Measurements from ENCODE around the gene ART3. TPM values are rescaled to one million over a fixed set of nuclear protein-coding genes. Genes with fewer than 3 reads are reported as not detected.

ART3 gene
- total and polyA plus RNA-seq, 2 donors (not counting 1 experiment from before 2014, with no cell fraction given): not detected

GRCh38 chr4:76074993-76075600 lies 588 bp downstream of the ART3 start:
- ATAC-seq (ENCODE audit: low read depth) (no peak), DNase-seq (no peak)
- Histone ChIP-seq H3K4me1 (ENCODE audit: control insufficient read depth in 2 of 2, insufficient read depth in 2 of 2, low read length in 2 of 2) (no peaks in the 10 kb centered on the region), H3K79me2 (ENCODE audit: control insufficient read depth, insufficient read depth, low read length) (no peaks in the 10 kb centered on the region), H3K27ac (ENCODE audit: low read length in 2 of 2) (no peak overlapping the region), H3K27me3 (replicated peaks in 1 of 4; ENCODE audit: control extremely low read depth in 1 of 4, control insufficient read depth in 3 of 4, insufficient read depth in 4 of 4, low read length in 3 of 4) (peaks cover 0 to 5% (median 0%) of the 10 kb centered on the region in 4 experiments), H4K20me1 (ENCODE audit: control insufficient read depth, insufficient read depth, low read length, poor library complexity, severe bottlenecking) (no peaks in the 10 kb centered on the region), H3K4me3 (ENCODE audit: control extremely low read depth in 1 of 5, extremely low read depth in 1 of 5, insufficient read depth in 1 of 5, low read depth in 2 of 5, low read length in 4 of 5) (no peak overlapping the region), H2AFZ (ENCODE audit: insufficient read depth, low read depth, low read length, poor library complexity, severe bottlenecking) (no peak overlapping the region), H3K9me3 (ENCODE audit: control extremely low read depth in 1 of 3, control insufficient read depth in 2 of 3, insufficient read depth in 1 of 3, low read length in 2 of 3) (no peaks in the 10 kb centered on the region), H3K9ac (ENCODE audit: low read length) (no peak overlapping the region), H3K4me2 (replicated peaks; ENCODE audit: low read depth, low read length, poor library complexity, severe bottlenecking) (no peak overlapping the region), H3K36me3 (replicated peaks in 1 of 2; ENCODE audit: control extremely low read depth in 1 of 2, control insufficient read depth in 1 of 2, extremely low read depth in 1 of 2, insufficient read depth in 2 of 2, low read length in 1 of 2) (no peaks in the 10 kb centered on the region)
- Mint-ChIP-seq H3K9me3 (ENCODE audit: insufficient read depth) (no peaks in the 10 kb centered on the region), H3K27me3 (peaks cover 19% of the 10 kb centered on the region), H3K4me1 (no peaks in the 10 kb centered on the region), H3K27ac (no peak overlapping the region), H3K4me3 (no peak overlapping the region)
- POLR2A ChIA-PET: no interaction called here
- CTCF ChIA-PET: interaction anchor here (3.8 kb wide), 1 partner anchor 79 kb away, joined by 24 read pairs; no protein-coding TSS in a partner anchor
- WGBS (ENCODE audit: insufficient coverage): 88% methylated on average over 1 of the region's 4 CpGs
- intact Hi-C loops (cut with micrococcal nuclease): no loop called here
- no peak for TF ChIP-seq EZH2 (IDR thresholded peaks at IDR 0.05; ENCODE audit: borderline replicate concordance, insufficient read depth, low read depth, low read length, poor library complexity, severe bottlenecking)
- TF ChIP-seq CTCF (IDR thresholded peaks at IDR 0.05): no peak

GRCh38 chr4:76078033-76078613 lies 3.6 kb downstream of the ART3 start:
- no peaks in the 10 kb centered on the region for H3K4me1 ChIP-seq (ENCODE audit: control insufficient read depth in 2 of 2, insufficient read depth in 2 of 2, low read length in 2 of 2)
- no peaks in the 10 kb centered on the region for H3K79me2 ChIP-seq (ENCODE audit: control insufficient read depth, insufficient read depth, low read length)
- ChIA-PET CTCF (interaction anchor here (0.6 to 0.9 kb wide), 5 partner anchors 9 to 86 kb away, joined by 3 to 4 read pairs (median 3); no protein-coding TSS in a partner anchor), POLR2A (no interaction called here)
- 100% methylated on average over 1 of the region's 4 CpGs for WGBS (ENCODE audit: insufficient coverage)
- no peak overlapping the region for H3K4me3 ChIP-seq (ENCODE audit: control extremely low read depth in 1 of 5, extremely low read depth in 1 of 5, insufficient read depth in 1 of 5, low read depth in 2 of 5, low read length in 4 of 5)
- no peak for TF ChIP-seq CTCF (IDR thresholded peaks at IDR 0.05)
- TF ChIP-seq EZH2 (IDR thresholded peaks at IDR 0.05; ENCODE audit: borderline replicate concordance, insufficient read depth, low read depth, low read length, poor library complexity, severe bottlenecking): no peak
- H3K9me3 Mint-ChIP-seq (ENCODE audit: insufficient read depth): no peaks in the 10 kb centered on the region
- H4K20me1 ChIP-seq (ENCODE audit: control insufficient read depth, insufficient read depth, low read length, poor library complexity, severe bottlenecking): no peaks in the 10 kb centered on the region
- H3K4me2 ChIP-seq (replicated peaks; ENCODE audit: low read depth, low read length, poor library complexity, severe bottlenecking): no peak overlapping the region
- H3K9ac ChIP-seq (ENCODE audit: low read length): no peak overlapping the region
- intact Hi-C loops (cut with micrococcal nuclease): no loop called here
- H3K9me3 ChIP-seq (ENCODE audit: control extremely low read depth in 1 of 3, control insufficient read depth in 2 of 3, insufficient read depth in 1 of 3, low read length in 2 of 3): no peaks in the 10 kb centered on the region
- no peaks in the 10 kb centered on the region for H3K36me3 ChIP-seq (replicated peaks in 1 of 2; ENCODE audit: control extremely low read depth in 1 of 2, control insufficient read depth in 1 of 2, extremely low read depth in 1 of 2, insufficient read depth in 2 of 2, low read length in 1 of 2)
- no peak overlapping the region for H3K27ac ChIP-seq (ENCODE audit: low read length in 2 of 2)
- H2AFZ ChIP-seq (ENCODE audit: insufficient read depth, low read depth, low read length, poor library complexity, severe bottlenecking): no peak overlapping the region
- DNase-seq (no peak), ATAC-seq (ENCODE audit: low read depth) (no peak)
- peaks cover 27% of the 10 kb centered on the region for H3K27me3 Mint-ChIP-seq
- H3K27me3 ChIP-seq (replicated peaks in 1 of 4; ENCODE audit: control extremely low read depth in 1 of 4, control insufficient read depth in 3 of 4, insufficient read depth in 4 of 4, low read length in 3 of 4): peaks cover 0 to 5% (median 0%) of the 10 kb centered on the region in 4 experiments
- no peak overlapping the region for H3K4me3 Mint-ChIP-seq
- no peaks in the 10 kb centered on the region for H3K4me1 Mint-ChIP-seq
- no peak overlapping the region for H3K27ac Mint-ChIP-seq
